IMR-90 (cell line): Measurements from ENCODE around the gene FAM219A. TPM values are rescaled to one million over a fixed set of nuclear protein-coding genes. Genes with fewer than 3 reads are reported as not detected.
"Not testable (repeated sequence)": the region's sequence is repeated elsewhere in the genome, so short reads cannot be mapped to it uniquely, and the experiment has no call there.

ENCODE experiments used
- ATAC-seq: fragments of 200-7000 bp; cut with Tn5 transposase; 2 replicates; pipeline ENCODE4 v1.9.1; 2020; ENCODE audit warnings: low read depth, mild to moderate bottlenecking, moderate library complexity
- BruUV-seq: library from RNA; stranded (reverse); fragments of 400-500 nt; replicated peaks from 2 replicates; lab custom pipeline; 2021; lab: Mats Ljungman, UMichigan
- CTCF ChIA-PET: fragments of 300-600 bp; formaldehyde crosslinking; extraction: SDS; loops from one replicate; lab custom pipeline; 2021; ENCODE audit warnings: antibody characterized with exemption; lab: Yijun Ruan, JAX
- POLR2A ChIA-PET: fragments of 300-600 bp; sonication (Branson Sonifier 250); formaldehyde crosslinking; loops from one replicate; lab custom pipeline; 2022; ENCODE audit warnings: antibody characterized with exemption; ENCODE audit not compliant: unreplicated experiment; lab: Charles Lee
- DNase-seq: peaks from one replicate; pipeline ENCODE4 v3.0.0; 2013
- H2AFZ ChIP-seq: replicated peaks from 2 replicates; pipeline ENCODE3; 2013; ENCODE audit warnings: low read length, mild to moderate bottlenecking; ENCODE audit not compliant: poor library complexity
- H2AK5ac ChIP-seq: 2 replicates; pipeline ENCODE4 v1.6.1; 2013; ENCODE audit warnings: low read depth, low read length, inconsistent platforms
- H2AK9ac ChIP-seq: replicated peaks from 2 replicates; pipeline ENCODE3; 2013; ENCODE audit warnings: mild to moderate bottlenecking, low read depth, low read length, moderate library complexity; ENCODE audit not compliant: poor library complexity
- H2BK120ac ChIP-seq: 2 replicates; pipeline ENCODE4 v1.6.1; 2013; ENCODE audit warnings: low read depth, low read length, inconsistent platforms
- H2BK15ac ChIP-seq: 3 replicates; pipeline ENCODE4 v1.6.1; 2013; ENCODE audit warnings: low read depth, low read length, inconsistent platforms
- H2BK20ac ChIP-seq: 2 replicates; pipeline ENCODE4 v1.6.1; 2013; ENCODE audit warnings: low read depth, mild to moderate bottlenecking, inconsistent platforms, low read length, moderate library complexity
- H2BK5ac ChIP-seq: 2 replicates; pipeline ENCODE4 v1.6.1; 2013; ENCODE audit warnings: mild to moderate bottlenecking, low read depth, low read length, inconsistent platforms; ENCODE audit not compliant: poor library complexity, severe bottlenecking
- H3K14ac ChIP-seq: replicated peaks from 2 replicates; pipeline ENCODE4 v1.6.1; 2013; ENCODE audit warnings: low read depth, low read length, inconsistent platforms
- H3K18ac ChIP-seq: 2 replicates; pipeline ENCODE4 v1.6.1; 2013; ENCODE audit warnings: low read depth, low read length, control low read depth
- H3K23ac ChIP-seq: 2 replicates; pipeline ENCODE4 v1.6.1; 2013; ENCODE audit warnings: low read depth, low read length, inconsistent platforms
- H3K27ac ChIP-seq: 2 replicates; pipeline ENCODE4 v1.5.1; 2013; ENCODE audit warnings: mild to moderate bottlenecking, control low read depth, low read length; ENCODE audit not compliant: insufficient read depth
- H3K27me3 ChIP-seq: 2 replicates; pipeline ENCODE4 v1.6.1; 2013; ENCODE audit warnings: low read length; ENCODE audit not compliant: control insufficient read depth, insufficient read depth
- H3K36me3 ChIP-seq: 2 replicates; pipeline ENCODE4 v1.6.1; 2013; ENCODE audit warnings: low read length, mixed read lengths; ENCODE audit not compliant: control insufficient read depth, insufficient read depth
- H3K4ac ChIP-seq: 2 replicates; pipeline ENCODE4 v1.6.1; 2013; ENCODE audit warnings: low read depth, low read length, inconsistent platforms
- H3K4me1 ChIP-seq: 2 replicates; pipeline ENCODE4 v1.6.1; 2013; ENCODE audit warnings: low read length, mixed read lengths; ENCODE audit not compliant: control insufficient read depth, insufficient read depth
- H3K4me2 ChIP-seq: 2 replicates; pipeline ENCODE4 v1.6.1; 2013; ENCODE audit warnings: low read depth, mild to moderate bottlenecking, control low read depth, low read length, moderate library complexity
- H3K4me3 ChIP-seq: 2 replicates; pipeline ENCODE4 v1.5.1; 2013; ENCODE audit warnings: low read depth, mild to moderate bottlenecking, control low read depth, low read length, moderate library complexity; ENCODE audit not compliant: insufficient read depth
- H3K56ac ChIP-seq: 2 replicates; pipeline ENCODE4 v1.6.1; 2013; ENCODE audit warnings: low read length, inconsistent platforms; ENCODE audit not compliant: insufficient read depth; ENCODE audit errors: extremely low read depth
- H3K79me1 ChIP-seq, 2 experiments: 2 replicates each; pipeline ENCODE4 v1.6.1; 2013; ENCODE audit warnings: low read length in 2 of 2, inconsistent platforms in 1 of 2, low read depth in 1 of 2
- H3K9ac ChIP-seq: 2 replicates; pipeline ENCODE4 v1.6.1; 2013; ENCODE audit warnings: low read depth, low read length, control low read depth
- H3K9me1 ChIP-seq: 2 replicates; pipeline ENCODE4 v1.6.1; 2013; ENCODE audit warnings: low read length, inconsistent platforms; ENCODE audit not compliant: insufficient read depth
- H3K9me3 ChIP-seq: 2 replicates; pipeline ENCODE4 v1.6.1; 2013; ENCODE audit warnings: low read length; ENCODE audit not compliant: control insufficient read depth, insufficient read depth
- H4K20me1 ChIP-seq: 2 replicates; pipeline ENCODE4 v1.6.1; 2013; ENCODE audit warnings: low read length, inconsistent platforms; ENCODE audit not compliant: insufficient read depth
- H4K5ac ChIP-seq: 2 replicates; pipeline ENCODE4 v1.6.1; 2013; ENCODE audit warnings: mild to moderate bottlenecking, low read depth, low read length, control low read depth
- H4K8ac ChIP-seq, 2 experiments: 2 replicates each; pipeline ENCODE4 v1.6.1; 2013; ENCODE audit warnings: low read depth in 2 of 2, low read length in 2 of 2, control low read depth in 1 of 2, inconsistent platforms in 1 of 2
- H4K91ac ChIP-seq: 2 replicates; pipeline ENCODE4 v1.6.1; 2013; ENCODE audit warnings: low read depth, low read length, inconsistent platforms; ENCODE audit not compliant: insufficient read depth
- WGBS, 2 experiments: methylation state at CpG; one replicate each; pipeline versions ENCODE4 v1.1.5 to v1.1.7; 2013; ENCODE audit warnings: missing lambda C conversion rate in 2 of 2; ENCODE audit not compliant: insufficient read length in 1 of 2; ENCODE audit errors: extremely low coverage in 2 of 2; 5-methylcytosine and 5-hydroxymethylcytosine counted together
- dilution Hi-C: fragments of 300-500 bp; cut with HindIII; formaldehyde crosslinking; loops from one replicate; pipeline ENCODE4 v1.14.3; 2018; ENCODE audit warnings: low sequenced_read_pairs; ENCODE audit not compliant: unreplicated experiment
- in situ Hi-C: fragments of 300-500 bp; cut with MboI; formaldehyde crosslinking; loops from 3 replicates; pipeline ENCODE4 v1.14.3; 2019; ENCODE audit warnings: low sequenced_read_pairs, inconsistent platforms, mixed read lengths
- intact Hi-C: fragments of 100-400 bp; cut with micrococcal nuclease; formaldehyde crosslinking; loops from 2 replicates; pipeline ENCODE4 v1.10.0; 2022
- polyA plus RNA-seq, 3 experiments: library from polyadenylated mRNA; depleted of rRNA; stranded (reverse); fragments of >200 nt; gene quantifications; 2 replicates each; pipeline ENCODE4 v1.2.3, GENCODE V29; 2012; ENCODE audit warnings: low replicate concordance in 1 of 3
- total RNA-seq: library from RNA; depleted of rRNA; stranded (reverse); fragments of >200 nt; gene quantifications from 2 replicates; pipeline ENCODE4 v1.2.3, GENCODE V29; 2012

The FAM219A gene
- total and polyA plus RNA-seq, 2 of the 4 experiments (the other 2 are of a cell fraction): 4.8 to 20.8 TPM

DNA sequence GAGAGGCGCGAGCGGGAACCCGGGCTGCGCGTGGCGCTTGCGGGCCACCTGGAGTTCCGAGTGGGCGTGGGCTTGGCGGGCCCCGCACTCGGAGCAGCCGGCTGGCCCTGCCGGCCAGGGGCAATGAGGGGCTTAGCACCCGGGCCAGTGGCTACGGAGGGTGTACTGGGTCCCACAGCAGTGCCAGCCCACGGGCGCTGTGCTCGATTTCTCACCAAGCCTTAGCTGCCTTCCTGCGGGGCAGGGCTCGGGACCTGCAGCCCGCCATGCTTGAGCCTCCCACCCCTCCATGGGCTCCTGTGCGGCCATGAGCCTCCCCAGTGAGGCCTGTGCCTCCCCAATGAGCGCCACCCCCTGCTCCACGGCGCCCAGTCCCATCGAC lies 20.5 kb downstream of the FAM219A start:
- not testable (repeated sequence) for BruUV-seq
- CTCF ChIA-PET: interaction anchor here (0.7 kb wide), 1 partner anchor 64 kb away, joined by 3 read pairs; no protein-coding TSS in a partner anchor

More for the DNA sequence above, 20.5 kb downstream of the FAM219A start:
- H2AK5ac ChIP-seq, H3K4me3 ChIP-seq, H3K23ac ChIP-seq, H3K18ac ChIP-seq, ATAC-seq, H2BK15ac ChIP-seq, H3K4me1 ChIP-seq, H3K56ac ChIP-seq, H3K14ac ChIP-seq, H3K9ac ChIP-seq, H2BK120ac ChIP-seq, H3K9me3 ChIP-seq, H2AK9ac ChIP-seq, H3K4ac ChIP-seq, H2BK20ac ChIP-seq, dilution Hi-C loops, H3K4me2 ChIP-seq, H4K5ac ChIP-seq, DNase-seq, H4K91ac ChIP-seq, H3K27ac ChIP-seq, H3K36me3 ChIP-seq, POLR2A ChIA-PET, H4K8ac ChIP-seq, H3K27me3 ChIP-seq, H2BK5ac ChIP-seq, H2AFZ ChIP-seq: not testable (repeated sequence)
- peaks cover 9 to 40% of the 10 kb centered on the region in 2 experiments for H3K79me1 ChIP-seq
- intact Hi-C loops: loop anchor here (1.0 to 2.0 kb wide), 3 partner anchors 62 to 153 kb away; no protein-coding TSS in a partner anchor
- no CpG with 5 or more reads among the region's 28 CpGs for WGBS, 2 experiments
- in situ Hi-C loops: loop anchor here (10.0 kb wide), 2 partner anchors 57 to 167 kb away; no protein-coding TSS in a partner anchor
- H4K20me1 ChIP-seq: peaks cover 43% of the 10 kb centered on the region
- peaks cover 12% of the 10 kb centered on the region; the same call in 1 of the 2 replicates for H3K9me1 ChIP-seq
